CD4-positive, alpha-beta T cell treated with Interleukin-15 for 4 hours (primary cell): ENCODE results near the gene IGFBP7.

Source experiments
- DNase-seq: peaks from one replicate; pipeline ENCODE4 v3.0.0-alpha.2; 2020; ENCODE audit warnings: low spot score

IGFBP7 gene

GRCh38 chr4:57040510-57040909, 69.7 kb downstream of the IGFBP7 start:
- no peak for DNase-seq

GRCh38 chr4:57039345-57039744, 70.8 kb downstream of the IGFBP7 start:
- no peak for DNase-seq

GRCh38 chr4:57037982-57038604, 72.1 kb downstream of the IGFBP7 start:
- no peak for DNase-seq

DNA sequence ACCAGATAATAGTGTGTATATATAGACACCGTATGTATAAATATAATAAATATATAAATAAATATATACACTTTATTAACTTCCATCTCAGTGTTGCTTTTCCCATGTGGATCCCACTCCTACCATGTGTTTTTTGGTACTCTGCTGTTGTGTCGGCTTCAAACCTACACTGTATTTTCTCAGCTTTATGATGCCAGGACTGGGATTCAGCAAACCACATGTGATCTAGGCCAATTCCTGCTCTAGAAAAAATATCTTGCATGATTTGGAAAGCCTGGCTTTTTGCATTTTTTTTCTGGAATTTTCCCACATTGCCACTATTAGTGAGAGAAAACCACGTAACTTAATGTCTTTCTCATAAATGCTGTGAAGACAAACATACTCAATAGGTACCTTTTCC, 75.7 kb downstream of the IGFBP7 start:
- DNase-seq = no peak

GRCh38 chr4:57023104-57023503, 87.1 kb downstream of the IGFBP7 start:
- no peak for DNase-seq

- DNase-seq = no peak
Measured at GRCh38 chr4:57020467-57021101, 89.6 kb downstream of the IGFBP7 start.

GRCh38 chr4:57018980-57019379, 91.2 kb downstream of the IGFBP7 start:
- DNase-seq = no peak

DNA sequence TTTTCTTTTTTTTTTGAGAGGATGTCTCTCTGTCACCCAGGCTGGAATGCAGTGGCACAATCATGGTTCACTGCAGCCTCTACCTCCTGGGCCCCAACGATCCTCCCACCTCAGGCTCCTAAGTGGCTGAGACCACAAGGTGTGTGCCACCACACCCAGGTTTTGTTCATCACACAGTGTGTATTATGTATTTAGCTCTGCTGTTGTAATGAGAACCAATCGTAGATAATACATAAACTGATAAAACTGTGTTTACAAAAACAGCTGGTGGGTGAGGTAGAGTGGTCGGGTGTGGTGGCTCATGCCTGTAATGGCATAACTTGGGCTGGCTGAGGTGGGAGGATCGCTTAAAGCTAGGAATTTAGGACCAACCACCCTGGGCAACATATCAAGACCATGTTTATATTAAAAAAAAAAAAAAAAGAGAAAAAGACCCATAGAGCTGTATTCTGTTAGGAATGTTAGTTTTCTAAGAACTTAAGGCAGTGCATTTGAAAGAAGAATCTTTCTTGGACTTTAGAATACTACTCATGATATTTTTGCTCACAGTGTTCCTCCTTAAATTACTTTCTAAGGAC, 96.6 kb downstream of the IGFBP7 start:
- no peak for DNase-seq

DNA sequence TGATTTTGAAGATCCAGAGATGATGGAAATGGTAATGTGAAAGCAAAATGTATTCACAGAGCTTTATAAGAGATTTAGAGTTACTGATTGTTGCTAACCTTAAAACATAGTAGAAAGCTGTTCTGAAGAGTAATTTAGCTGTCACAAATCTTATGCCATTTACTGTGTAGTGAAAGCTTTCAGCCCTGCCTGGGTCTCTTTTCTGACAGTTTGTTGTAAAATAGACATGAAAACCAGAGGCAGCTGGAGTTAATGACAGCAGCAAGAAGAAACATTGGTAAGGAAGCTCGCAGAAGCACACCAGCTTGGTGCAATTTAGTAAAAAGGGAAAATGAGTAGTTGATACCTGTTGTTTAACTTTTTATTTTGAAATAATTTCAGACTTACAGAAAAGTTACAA, 110.4 kb downstream of the IGFBP7 start:
- no peak for DNase-seq

GRCh38 chr4:56995525-56995924, 114.7 kb downstream of the IGFBP7 start:
- no peak for DNase-seq

DNA sequence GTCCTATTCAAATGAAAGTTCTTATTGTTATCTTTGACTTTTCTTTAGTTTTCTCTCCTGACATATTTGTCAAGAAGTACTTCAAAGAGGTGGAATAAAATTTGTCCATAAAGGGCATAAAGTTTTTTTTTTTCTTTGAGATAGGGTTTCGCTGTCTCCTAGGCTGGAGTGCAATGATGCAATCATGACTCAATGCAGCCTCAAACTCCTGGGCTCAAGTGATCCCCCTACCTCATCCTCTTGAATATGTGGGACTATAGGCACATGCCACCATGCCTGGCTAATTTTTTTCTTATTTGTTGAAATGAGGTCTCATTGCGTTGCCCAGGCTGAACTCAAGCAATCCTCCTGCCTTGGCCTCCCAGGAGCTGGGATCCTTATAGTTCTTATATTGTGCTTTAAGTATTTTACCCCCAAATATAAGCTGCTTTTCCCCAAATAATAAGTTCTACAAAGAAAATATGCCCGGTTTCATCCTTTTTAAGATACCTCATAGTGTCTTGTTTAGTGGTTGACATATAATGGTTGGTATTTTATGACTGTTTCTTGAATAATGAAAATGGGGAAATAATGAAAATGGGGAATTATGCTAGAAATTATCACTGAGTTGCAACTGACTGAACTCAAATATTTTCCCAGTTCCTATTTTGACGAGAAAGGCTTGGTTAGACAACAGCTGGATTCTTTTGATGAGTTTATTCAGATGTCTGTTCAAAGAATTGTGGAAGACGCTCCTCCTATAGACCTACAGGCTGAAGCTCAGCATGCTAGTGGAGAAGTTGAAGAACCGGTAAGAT, 119.9 kb downstream of the IGFBP7 start:
- no peak for DNase-seq

- DNase-seq = no peak
Measured at GRCh38 chr4:56986952-56987351, 123.2 kb downstream of the IGFBP7 start.

DNA sequence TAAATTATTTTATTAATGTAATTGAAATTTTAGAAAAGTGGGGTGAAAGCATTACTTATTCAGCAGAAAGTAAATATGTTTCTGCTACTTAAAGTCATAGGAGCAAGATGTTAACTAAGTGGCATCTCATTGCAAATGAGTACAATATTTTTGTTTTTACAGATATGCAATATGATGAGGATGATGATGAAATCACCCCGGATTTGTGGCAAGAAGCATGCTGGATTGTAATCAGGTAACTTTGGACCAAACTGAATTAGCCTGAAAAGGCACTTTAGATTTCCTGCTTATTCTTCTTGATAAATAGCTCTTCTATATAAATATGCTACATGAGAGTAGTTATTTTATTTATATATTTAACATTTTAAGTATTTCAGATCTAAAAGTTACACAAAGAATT, 124.0 kb downstream of the IGFBP7 start:
- no peak for DNase-seq

DNA sequence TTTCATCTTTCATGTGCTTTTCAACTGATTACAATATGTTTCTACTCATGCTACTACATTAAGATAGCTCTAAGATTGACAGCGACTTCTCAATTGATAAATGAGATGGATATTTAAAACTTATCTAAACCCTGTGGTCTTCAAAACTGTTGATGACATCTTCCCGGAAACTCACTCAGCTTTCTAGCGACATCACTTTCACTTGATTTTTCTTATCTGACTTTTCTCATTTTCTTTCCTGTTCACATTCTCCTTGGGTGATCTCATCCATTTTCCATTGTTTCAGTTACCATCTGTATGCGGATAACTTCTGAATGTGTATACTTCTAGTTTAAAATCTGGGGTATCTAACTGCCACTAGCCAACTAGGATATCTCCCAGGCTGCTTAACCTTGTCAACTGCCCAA, 128.4 kb downstream of the IGFBP7 start:
- DNase-seq = no peak
